Peyer's patch (tissue), 4 donors: ENCODE results near the gene MSH5.

Experiments used
- POLR2A ChIP-seq, 2 donors: fragments of 450-650 bp; IDR thresholded peaks; one replicate each; pipeline ENCODE4 v1.5.1; 2017; ENCODE audit warnings: antibody characterized with exemption in 2 of 2, mild to moderate bottlenecking in 2 of 2, moderate library complexity in 2 of 2
- TF ChIP-seq, protein P1 (sequence below), 6 experiments: fragments of 450-650 bp in 4 of 6; fragments of 200-600 bp in 2 of 6; sonication (generic) in 1 of 6; IDR thresholded peaks; one replicate each; pipeline ENCODE4 v1.5.1; 2017 to 2019; ENCODE audit warnings: antibody characterized with exemption in 6 of 6, mild to moderate bottlenecking in 3 of 6, moderate library complexity in 1 of 6

DNA sequence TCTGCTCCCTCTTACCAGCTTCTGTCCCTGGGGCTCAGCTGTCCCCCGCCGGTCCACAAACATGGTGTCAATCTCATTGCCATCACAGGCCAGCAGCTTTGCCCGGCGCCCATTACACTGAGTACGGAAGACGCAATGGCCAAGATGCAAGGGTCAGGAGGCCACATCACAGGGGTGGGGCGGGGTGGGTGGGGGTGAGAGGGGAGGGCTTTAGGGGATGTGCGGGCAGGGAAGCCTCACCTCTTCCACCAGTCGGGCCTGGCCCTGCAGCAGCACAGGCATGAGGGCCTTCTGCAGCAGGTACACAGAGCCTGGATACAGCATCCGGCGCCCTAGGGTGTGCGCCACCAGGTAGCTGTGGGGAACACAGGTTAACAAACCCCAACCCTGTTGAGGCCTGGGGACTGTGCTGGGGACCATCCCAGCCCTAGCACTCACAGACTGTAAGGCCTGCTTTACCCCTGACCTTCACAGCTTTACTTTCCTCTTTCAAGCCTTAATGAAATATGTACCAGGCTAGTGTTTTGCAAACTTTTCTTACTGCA, 48.2 kb upstream of the MSH5 start:
- TF ChIP-seq POLR2A (IDR thresholded peaks at IDR 0.05), result no peak
- TF ChIP-seq, protein P1, sequence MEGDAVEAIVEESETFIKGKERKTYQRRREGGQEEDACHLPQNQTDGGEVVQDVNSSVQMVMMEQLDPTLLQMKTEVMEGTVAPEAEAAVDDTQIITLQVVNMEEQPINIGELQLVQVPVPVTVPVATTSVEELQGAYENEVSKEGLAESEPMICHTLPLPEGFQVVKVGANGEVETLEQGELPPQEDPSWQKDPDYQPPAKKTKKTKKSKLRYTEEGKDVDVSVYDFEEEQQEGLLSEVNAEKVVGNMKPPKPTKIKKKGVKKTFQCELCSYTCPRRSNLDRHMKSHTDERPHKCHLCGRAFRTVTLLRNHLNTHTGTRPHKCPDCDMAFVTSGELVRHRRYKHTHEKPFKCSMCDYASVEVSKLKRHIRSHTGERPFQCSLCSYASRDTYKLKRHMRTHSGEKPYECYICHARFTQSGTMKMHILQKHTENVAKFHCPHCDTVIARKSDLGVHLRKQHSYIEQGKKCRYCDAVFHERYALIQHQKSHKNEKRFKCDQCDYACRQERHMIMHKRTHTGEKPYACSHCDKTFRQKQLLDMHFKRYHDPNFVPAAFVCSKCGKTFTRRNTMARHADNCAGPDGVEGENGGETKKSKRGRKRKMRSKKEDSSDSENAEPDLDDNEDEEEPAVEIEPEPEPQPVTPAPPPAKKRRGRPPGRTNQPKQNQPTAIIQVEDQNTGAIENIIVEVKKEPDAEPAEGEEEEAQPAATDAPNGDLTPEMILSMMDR (IDR thresholded peaks at IDR 0.05), result no peak
